K562 (cell line): ENCODE data around the gene ZNHIT1. TPM values are rescaled to one million over a fixed set of nuclear protein-coding genes. Genes with fewer than 3 reads are reported as not detected.
A peak's percentile ranks its signal among the peaks of the same experiment; 100 is the strongest.

Source experiments
- BRF2 ChIP-seq: IDR thresholded peaks from 3 replicates; pipeline ENCODE4 v1.6.1; 2011; ENCODE audit warnings: borderline replicate concordance, mild to moderate bottlenecking; ENCODE audit not compliant: insufficient read length, insufficient read depth
- C11orf30 ChIP-seq: fragments of 450-650 bp; IDR thresholded peaks from 2 replicates; pipeline ENCODE4 v1.6.1; 2016; ENCODE audit warnings: low read depth, mild to moderate bottlenecking
- CHD4 ChIP-seq: fragments of 200-600 bp; sonication (generic); IDR thresholded peaks from 3 replicates; pipeline ENCODE4 v1.6.1; 2012; ENCODE audit warnings: low read depth, mild to moderate bottlenecking, mixed read lengths, low read length, inconsistent platforms; ENCODE audit not compliant: insufficient read depth, insufficient replicate concordance, poor library complexity, severe bottlenecking
- ELK1 ChIP-seq: sonication (generic); formaldehyde crosslinking; IDR thresholded peaks from 2 replicates; pipeline ENCODE4 v1.8.1; 2022; ENCODE audit warnings: missing genetic modification reagents
- ESRRA ChIP-seq: fragments of 450-650 bp; IDR thresholded peaks from 2 replicates; pipeline ENCODE4 v1.6.1; 2014; ENCODE audit warnings: low read depth, mild to moderate bottlenecking, moderate library complexity, borderline replicate concordance
- GTF2B ChIP-seq: IDR thresholded peaks from 2 replicates; pipeline ENCODE4 v1.6.1; 2011; ENCODE audit not compliant: insufficient read length; ENCODE audit errors: extremely low read depth
- HEY1 ChIP-seq: fragments of 250-450 bp; sonication (Bioruptor Pico); IDR thresholded peaks from 2 replicates; pipeline ENCODE4 v1.5.0; 2020; ENCODE audit warnings: mild to moderate bottlenecking, moderate library complexity, borderline replicate concordance
- HSF4 ChIP-seq: fragments of 250-450 bp; sonication (Bioruptor Pico); IDR thresholded peaks from 2 replicates; pipeline ENCODE4 v2.1.2; 2022; ENCODE audit warnings: mild to moderate bottlenecking, moderate library complexity, borderline replicate concordance
- NFYB ChIP-seq: IDR thresholded peaks from 2 replicates; pipeline ENCODE4 v1.6.1; 2011; ENCODE audit warnings: mild to moderate bottlenecking, moderate library complexity; ENCODE audit not compliant: insufficient read length; ENCODE audit errors: extremely low read depth
- NR1H2 ChIP-seq: sonication (generic); formaldehyde crosslinking; IDR thresholded peaks from 2 replicates; pipeline ENCODE4 v1.4.0; 2020; ENCODE audit warnings: mild to moderate bottlenecking, missing genetic modification reagents
- POLR2B ChIP-seq: fragments of 450-650 bp; IDR thresholded peaks from 2 replicates; pipeline ENCODE4 v1.6.1; 2018; ENCODE audit warnings: low read depth; ENCODE audit not compliant: partially characterized antibody
- PURB ChIP-seq: sonication (generic); formaldehyde crosslinking; IDR thresholded peaks from 2 replicates; pipeline ENCODE4 v1.9.0; 2021; ENCODE audit warnings: low read depth, mild to moderate bottlenecking, missing genetic modification reagents
- RCOR1 ChIP-seq, 2 experiments: IDR thresholded peaks; 2 replicates each; pipeline ENCODE4 v1.6.1; 2012; ENCODE audit warnings: low read depth in 2 of 2, low read length in 2 of 2, borderline replicate concordance in 1 of 2, improper control_type of control experiment in 1 of 2
- RHOXF2B ChIP-seq: fragments of 250-450 bp; sonication (Bioruptor Pico); conservative IDR thresholded peaks from 2 replicates; pipeline ENCODE4 v1.5.1; 2021
- STAG1 ChIP-seq: sonication (generic); formaldehyde crosslinking; IDR thresholded peaks from 2 replicates; pipeline ENCODE4 v1.5.0; 2020; ENCODE audit warnings: missing genetic modification reagents, borderline replicate concordance
- TCF3 ChIP-seq: sonication (generic); formaldehyde crosslinking; IDR thresholded peaks from 2 replicates; pipeline ENCODE4 v1.4.0; 2020; ENCODE audit warnings: mild to moderate bottlenecking, missing genetic modification reagents
- ZNF23 ChIP-seq: fragments of 250-450 bp; sonication (Bioruptor Pico); IDR thresholded peaks from 2 replicates; pipeline ENCODE4 v1.4.0; 2020; ENCODE audit warnings: mild to moderate bottlenecking
- ZNF586 ChIP-seq: fragments of 450-650 bp; formaldehyde crosslinking; conservative IDR thresholded peaks from 2 replicates; pipeline ENCODE4 v1.4.0; 2020; ENCODE audit warnings: mild to moderate bottlenecking, moderate library complexity
- ZNF609 ChIP-seq: sonication (generic); formaldehyde crosslinking; IDR thresholded peaks from 2 replicates; pipeline ENCODE4 v1.8.1; 2023; ENCODE audit warnings: missing genetic modification reagents, mild to moderate bottlenecking, borderline replicate concordance
- ZSCAN32 ChIP-seq: fragments of 450-650 bp; formaldehyde crosslinking; IDR thresholded peaks from 2 replicates; pipeline ENCODE4 v1.4.0; 2020; ENCODE audit warnings: mild to moderate bottlenecking, moderate library complexity
- polyA plus RNA-seq, 8 experiments: library from polyadenylated mRNA; depleted of rRNA in 4 of 8; stranded (reverse) in 5 of 8; unstranded in 3 of 8; fragments of >200 nt; fragmentation: Nextera tagmentation in 2 of 8; fragmentation: Illumina TruSeq in 1 of 8; extraction: Ambion mirVana in 2 of 8; extraction: Trizol in 1 of 8; gene quantifications; 2 replicates each; pipeline versions ENCODE4 v1.2.1 to v1.2.3, GENCODE V29; 2011 to 2014; ENCODE audit warnings: inconsistent platforms in 1 of 8, missing spikeins in 1 of 8
- total RNA-seq, 7 experiments: library from RNA; depleted of rRNA in 6 of 7; stranded (reverse); fragments of >200 nt in 6 of 7; fragmentation: Illumina TruSeq in 2 of 7; extraction: Trizol in 2 of 7; gene quantifications; 2 replicates each; pipeline versions ENCODE4 v1.2.1 to v1.2.3, GENCODE V29; 2011 to 2021; ENCODE audit warnings: low replicate concordance in 1 of 7

The ZNHIT1 gene
- total and polyA plus RNA-seq, 9 of the 15 experiments (the other 6 are each of a cell fraction or from before 2014, with no cell fraction given) = 6.4 to 162 (median 70.1) TPM

- TF ChIP-seq ZNF609 (CRISPR knock-in tag) (no peak), HEY1 (CRISPR knock-in tag) (no peak), GTF2B (no peak), RHOXF2B (CRISPR knock-in tag) (no peak), ZSCAN32 (no peak), ESRRA (no peak), TCF3 (CRISPR knock-in tag) (no peak; the same call in 1 of the 2 replicates), NFYB (peak; percentile 63), PURB (CRISPR knock-in tag) (no peak), CHD4 (no peak), ZNF586 (no peak), ELK1 (CRISPR knock-in tag) (no peak), POLR2B (peak; percentile 75), STAG1 (CRISPR knock-in tag) (no peak), NR1H2 (CRISPR knock-in tag) (no peak), BRF2 (no peak), C11orf30 (peak; percentile 82), HSF4 (no peak), ZNF23 (no peak), RCOR1 (IDR thresholded peaks at IDR 0.05; ENCODE audit: borderline replicate concordance in 1 of 2, low read depth in 2 of 2, low read length in 2 of 2) (0 out of 4 replicates have a peak, but pooled peaks of 1 of the 2 experiments have one; percentile 1)
These were observed 34.1 kb downstream of the ZNHIT1 start (continued) for GRCh38 chr7:101251871-101252659.
